IPS-11a (cell line): ENCODE data around the gene PSME2.

Experiments
- H3K4me3 ChIP-seq: one replicate; pipeline ENCODE4 v1.5.1; 2013; ENCODE audit warnings: low read depth, low read length, control low read depth

Gene PSME2

GRCh38 chr14:24156840-24157239 lies 10.4 kb upstream of the PSME2 start:
- H3K4me3 ChIP-seq, result no peak overlapping the region

- H3K4me3 ChIP-seq, result no peak overlapping the region
These were observed 8.7 kb upstream of the PSME2 start for GRCh38 chr14:24155100-24155499.

- no peak overlapping the region for H3K4me3 ChIP-seq
These were observed 5.1 kb upstream of the PSME2 start for GRCh38 chr14:24151404-24152080.

GRCh38 chr14:24150993-24151392 lies 4.6 kb upstream of the PSME2 start:
- no peak overlapping the region for H3K4me3 ChIP-seq

- no peak overlapping the region for H3K4me3 ChIP-seq
These were observed 4.2 kb upstream of the PSME2 start for GRCh38 chr14:24150567-24150966.

- no peak overlapping the region for H3K4me3 ChIP-seq
These were observed 3.7 kb upstream of the PSME2 start for GRCh38 chr14:24150061-24150460.

GRCh38 chr14:24149302-24149969 lies 3.0 kb upstream of the PSME2 start:
- no peak overlapping the region for H3K4me3 ChIP-seq

- peak overlapping the region; percentile 94 for H3K4me3 ChIP-seq
These were observed 1.5 kb upstream of the PSME2 start for GRCh38 chr14:24147761-24148428.

GRCh38 chr14:24146978-24147760 lies 759 bp upstream of the PSME2 start, which contains the start of gene RNF31:
Gene RNF31, plus strand, starts transcription at chr14:24147498. Its CDS starts 201 bp downstream, at chr14:24147699.
- peak within 1 kb of the TSS; percentile 94 for H3K4me3 ChIP-seq

- peak overlapping the region; percentile 82 for H3K4me3 ChIP-seq
These were observed 539 bp downstream of the PSME2 start for GRCh38 chr14:24145690-24146452.

GRCh38 chr14:24145219-24145618 lies 1.2 kb downstream of the PSME2 start:
- H3K4me3 ChIP-seq, result no peak overlapping the region

GRCh38 chr14:24144451-24144850 lies 2.0 kb downstream of the PSME2 start:
- no peak overlapping the region for H3K4me3 ChIP-seq

- H3K4me3 ChIP-seq, result no peak overlapping the region
These were observed 2.9 kb downstream of the PSME2 start for GRCh38 chr14:24143511-24143910.

- H3K4me3 ChIP-seq, result peak within 1 kb of the TSS; percentile 99
These were observed 5.1 kb downstream of the PSME2 start, which contains the start of gene EMC9 for GRCh38 chr14:24141097-24141880. Gene EMC9, minus strand, starts transcription at chr14:24141591. Its CDS starts 287 bp downstream, at chr14:24141304.

- H3K4me3 ChIP-seq, result no peak overlapping the region
These were observed 7.0 kb downstream of the PSME2 start for GRCh38 chr14:24139272-24139934.

GRCh38 chr14:24138396-24139271 lies 7.8 kb downstream of the PSME2 start:
- no peak overlapping the region for H3K4me3 ChIP-seq

- H3K4me3 ChIP-seq, result no peak overlapping the region
These were observed 8.6 kb downstream of the PSME2 start for GRCh38 chr14:24137529-24138395.
